ENCODE data around the gene VKORC1.
A peak's percentile ranks its signal among the peaks of the same experiment; 100 is the strongest.

Gene VKORC1

GRCh38 chr16:31092330-31092729 lies 2.3 kb downstream of the VKORC1 start:
- DNase-seq (ENCODE audit: low read depth, low spot score): peak; percentile 26
- no peak for TF ChIP-seq CTCF (IDR thresholded peaks at IDR 0.05; ENCODE audit: low read depth, low read length)
- in situ Hi-C loops (cut with HindIII; ENCODE audit: low sequenced_read_pairs): no loop called here
- H3K4me3 ChIP-seq (ENCODE audit: low read depth, low read length): no peak overlapping the region

DNA sequence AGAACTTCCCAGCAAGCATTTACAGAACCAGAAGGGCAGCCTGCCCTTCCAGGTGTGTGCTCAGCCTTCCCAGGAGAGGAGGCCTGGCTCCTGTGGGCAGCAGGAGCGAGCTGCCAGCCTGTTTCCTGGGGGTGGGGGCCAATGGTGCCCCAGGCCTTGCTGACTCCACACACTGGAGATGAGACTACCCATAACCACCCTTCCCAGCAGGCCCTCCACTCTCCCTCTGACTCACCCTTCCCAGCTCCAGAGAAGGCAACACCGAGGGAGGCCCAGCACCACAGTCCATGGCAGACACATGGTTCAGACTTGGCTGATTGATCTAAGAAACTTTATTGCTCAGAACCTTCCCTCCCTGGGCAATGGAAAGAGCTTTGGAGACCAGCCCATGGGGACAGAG lies 4.1 kb downstream of the VKORC1 start:
- no peak for TF ChIP-seq CTCF (IDR thresholded peaks at IDR 0.05; ENCODE audit: low read depth, low read length)
- in situ Hi-C loops (cut with HindIII; ENCODE audit: low sequenced_read_pairs): no loop called here
- H3K4me3 ChIP-seq (ENCODE audit: low read depth, low read length): no peak overlapping the region
- peak; percentile 73 for DNase-seq (ENCODE audit: low read depth, low spot score)

- no peak for TF ChIP-seq CTCF (IDR thresholded peaks at IDR 0.05; ENCODE audit: low read depth, low read length)
- no peak for DNase-seq (ENCODE audit: low read depth, low spot score)
- in situ Hi-C loops (cut with HindIII; ENCODE audit: low sequenced_read_pairs): no loop called here
- no peak overlapping the region for H3K4me3 ChIP-seq (ENCODE audit: low read depth, low read length)
Measured at GRCh38 chr16:31089199-31089598, 5.4 kb downstream of the VKORC1 start.

GRCh38 chr16:31088459-31089183 lies 6.0 kb downstream of the VKORC1 start, which contains the start of gene PRSS53:
Gene PRSS53, minus strand, starts transcription at chr16:31088943. Its CDS starts 134 bp downstream, at chr16:31088809.
- DNase-seq (ENCODE audit: low read depth, low spot score): no peak
- in situ Hi-C loops (cut with HindIII; ENCODE audit: low sequenced_read_pairs): no loop called here

DNA sequence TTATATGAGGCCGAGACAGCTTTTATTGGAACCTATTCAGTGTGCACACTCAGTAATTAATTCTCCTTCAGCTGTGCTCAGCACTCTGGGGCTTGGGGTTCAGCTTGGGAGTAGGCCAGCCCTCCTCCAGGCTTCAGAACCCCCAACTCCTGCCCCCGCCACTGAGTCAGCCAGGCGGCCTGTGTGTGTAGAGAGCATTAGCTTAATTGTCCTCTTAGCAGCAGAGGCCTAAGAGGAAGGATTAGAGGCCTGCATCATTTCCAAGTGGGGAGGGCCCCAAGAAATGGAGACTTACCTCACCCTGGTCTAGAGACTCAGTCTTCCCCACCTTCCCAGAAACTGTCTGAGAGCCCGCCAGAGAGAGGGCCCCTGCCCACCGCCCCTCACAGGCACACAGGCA lies 6.6 kb downstream of the VKORC1 start:
- in situ Hi-C loops (cut with HindIII; ENCODE audit: low sequenced_read_pairs): no loop called here
- DNase-seq (ENCODE audit: low read depth, low spot score): no peak
- TF ChIP-seq CTCF (IDR thresholded peaks at IDR 0.05; ENCODE audit: low read depth, low read length): no peak
- no peak overlapping the region for H3K4me3 ChIP-seq (ENCODE audit: low read depth, low read length)

More at GRCh38 chr16:31088459-31089183, 6.0 kb downstream of the VKORC1 start, which contains the start of gene PRSS53:
- TF ChIP-seq CTCF (IDR thresholded peaks at IDR 0.05; ENCODE audit: low read depth, low read length): no peak
- H3K4me3 ChIP-seq (ENCODE audit: low read depth, low read length): no peak within 1 kb of the TSS

DNA sequence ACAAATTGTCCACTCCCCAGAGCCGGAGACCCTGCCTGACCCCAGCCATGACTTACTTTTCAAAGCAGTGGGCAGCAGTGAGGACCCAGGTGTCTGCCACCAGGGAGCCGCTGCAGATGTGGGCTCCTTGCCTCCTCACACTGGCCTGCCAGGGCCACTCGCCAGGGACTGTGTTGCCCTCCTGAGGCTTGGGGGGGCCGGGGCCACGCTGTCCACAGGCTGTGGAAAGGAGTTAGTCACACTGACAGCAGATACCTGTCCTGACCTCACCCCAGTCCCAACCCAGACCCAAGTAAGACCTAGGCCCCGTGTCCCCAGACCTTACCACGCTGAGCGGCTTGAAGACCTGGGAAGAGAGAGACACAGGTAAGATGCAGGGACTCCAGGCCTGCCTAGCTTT lies 7.1 kb downstream of the VKORC1 start:
- DNase-seq (ENCODE audit: low read depth, low spot score): no peak
- no peak overlapping the region for H3K4me3 ChIP-seq (ENCODE audit: low read depth, low read length)
- in situ Hi-C loops (cut with HindIII; ENCODE audit: low sequenced_read_pairs): no loop called here
- no peak for TF ChIP-seq CTCF (IDR thresholded peaks at IDR 0.05; ENCODE audit: low read depth, low read length)
